ENCODE measurements around the gene SLC25A21.

The SLC25A21 gene

GRCh38 chr14:36723530-36723929 is 448.9 kb downstream of the SLC25A21 start:
- in situ Hi-C loops (cut with HindIII; ENCODE audit: low sequenced_read_pairs), result no loop called here
- TF ChIP-seq CTCF (IDR thresholded peaks at IDR 0.05; ENCODE audit: low read depth, low read length), result no peak
- no peak for DNase-seq (ENCODE audit: low read depth, low spot score)
- H3K4me3 ChIP-seq (ENCODE audit: low read depth, low read length), result no peak overlapping the region

GRCh38 chr14:36721877-36722276 is 450.5 kb downstream of the SLC25A21 start:
- DNase-seq (ENCODE audit: low read depth, low spot score), result no peak
- H3K4me3 ChIP-seq (ENCODE audit: low read depth, low read length), result no peak overlapping the region
- TF ChIP-seq CTCF (IDR thresholded peaks at IDR 0.05; ENCODE audit: low read depth, low read length), result no peak
- in situ Hi-C loops (cut with HindIII; ENCODE audit: low sequenced_read_pairs), result no loop called here

- in situ Hi-C loops (cut with HindIII; ENCODE audit: low sequenced_read_pairs), result no loop called here
- DNase-seq (ENCODE audit: low read depth, low spot score), result no peak
- TF ChIP-seq CTCF (IDR thresholded peaks at IDR 0.05; ENCODE audit: low read depth, low read length), result no peak
- no peak overlapping the region for H3K4me3 ChIP-seq (ENCODE audit: low read depth, low read length)
Observed at GRCh38 chr14:36720657-36721056, 451.7 kb downstream of the SLC25A21 start.

- no peak overlapping the region for H3K4me3 ChIP-seq (ENCODE audit: low read depth, low read length)
- in situ Hi-C loops (cut with HindIII; ENCODE audit: low sequenced_read_pairs), result no loop called here
- no peak for TF ChIP-seq CTCF (IDR thresholded peaks at IDR 0.05; ENCODE audit: low read depth, low read length)
- DNase-seq (ENCODE audit: low read depth, low spot score), result no peak
Observed at GRCh38 chr14:36719823-36720222, 452.6 kb downstream of the SLC25A21 start.

- no peak for DNase-seq (ENCODE audit: low read depth, low spot score)
- no peak for TF ChIP-seq CTCF (IDR thresholded peaks at IDR 0.05; ENCODE audit: low read depth, low read length)
- in situ Hi-C loops (cut with HindIII; ENCODE audit: low sequenced_read_pairs), result no loop called here
- no peak overlapping the region for H3K4me3 ChIP-seq (ENCODE audit: low read depth, low read length)
Observed at GRCh38 chr14:36718216-36718615, 454.2 kb downstream of the SLC25A21 start.

- DNase-seq (ENCODE audit: low read depth, low spot score), result no peak
- no peak for TF ChIP-seq CTCF (IDR thresholded peaks at IDR 0.05; ENCODE audit: low read depth, low read length)
- in situ Hi-C loops (cut with HindIII; ENCODE audit: low sequenced_read_pairs), result no loop called here
- H3K4me3 ChIP-seq (ENCODE audit: low read depth, low read length), result no peak overlapping the region
Observed at GRCh38 chr14:36717363-36717762, 455.0 kb downstream of the SLC25A21 start.

- in situ Hi-C loops (cut with HindIII; ENCODE audit: low sequenced_read_pairs), result no loop called here
- no peak for TF ChIP-seq CTCF (IDR thresholded peaks at IDR 0.05; ENCODE audit: low read depth, low read length)
- no peak overlapping the region for H3K4me3 ChIP-seq (ENCODE audit: low read depth, low read length)
- DNase-seq (ENCODE audit: low read depth, low spot score), result no peak
Observed at GRCh38 chr14:36716614-36717184, 455.7 kb downstream of the SLC25A21 start.
